Thoracic aorta (tissue), 2 donors: ENCODE results near the gene SLC17A9. TPM values are rescaled to one million over a fixed set of nuclear protein-coding genes. Genes with fewer than 3 reads are reported as not detected.

Experiments
- ATAC-seq: fragments of 150-250 bp; one replicate; pipeline ENCODE4 v1.8.0; 2017; ENCODE audit warnings: low read depth; ENCODE audit not compliant: insufficient number of reproducible peaks, low FRiP score
- DNase-seq: peaks from one replicate; pipeline ENCODE4 v3.0.0-alpha.2; 2020; ENCODE audit warnings: low spot score
- H3K27ac ChIP-seq, 2 donors: fragments of 200-600 bp; sonication (generic); 1 replicate in 1 of 2; 2 replicates in 1 of 2; pipeline ENCODE4 v1.5.1; 2016; ENCODE audit warnings: mild to moderate bottlenecking in 2 of 2, moderate library complexity in 2 of 2
- H3K27me3 ChIP-seq: fragments of 200-600 bp; sonication (generic); replicated peaks from 2 replicates; pipeline ENCODE4 v1.6.0; 2016; ENCODE audit warnings: mild to moderate bottlenecking; ENCODE audit not compliant: insufficient read depth
- H3K36me3 ChIP-seq: fragments of 200-600 bp; sonication (generic); one replicate; pipeline ENCODE4 v1.5.1; 2016
- H3K4me1 ChIP-seq, 2 donors: fragments of 200-600 bp; sonication (generic); 1 replicate in 1 of 2; 2 replicates in 1 of 2; pipeline versions ENCODE4 v1.5.1 to v1.6.0; 2016; ENCODE audit warnings: low read depth in 2 of 2, mild to moderate bottlenecking in 1 of 2; ENCODE audit not compliant: control insufficient read depth in 1 of 2
- H3K4me3 ChIP-seq: fragments of 200-600 bp; sonication (generic); 2 replicates; pipeline ENCODE4 v1.5.1; 2016; ENCODE audit warnings: mild to moderate bottlenecking
- H3K9me3 ChIP-seq: fragments of 200-600 bp; sonication (generic); 2 replicates; pipeline ENCODE4 v1.5.1; 2016
- CTCF ChIP-seq: fragments of 200-600 bp; sonication (generic); IDR thresholded peaks from one replicate; pipeline ENCODE4 v1.5.1; 2019; ENCODE audit warnings: antibody characterized with exemption
- total RNA-seq, 2 donors: library from RNA; depleted of rRNA; stranded (reverse); fragments of >200 nt; gene quantifications; one replicate each; pipeline versions ENCODE4 v1.1.0 to v1.2.3, GENCODE V29; 2016

The SLC17A9 gene
- total RNA-seq, 2 donors from 2014 or later: 17.9 to 18.8 TPM

DNA sequence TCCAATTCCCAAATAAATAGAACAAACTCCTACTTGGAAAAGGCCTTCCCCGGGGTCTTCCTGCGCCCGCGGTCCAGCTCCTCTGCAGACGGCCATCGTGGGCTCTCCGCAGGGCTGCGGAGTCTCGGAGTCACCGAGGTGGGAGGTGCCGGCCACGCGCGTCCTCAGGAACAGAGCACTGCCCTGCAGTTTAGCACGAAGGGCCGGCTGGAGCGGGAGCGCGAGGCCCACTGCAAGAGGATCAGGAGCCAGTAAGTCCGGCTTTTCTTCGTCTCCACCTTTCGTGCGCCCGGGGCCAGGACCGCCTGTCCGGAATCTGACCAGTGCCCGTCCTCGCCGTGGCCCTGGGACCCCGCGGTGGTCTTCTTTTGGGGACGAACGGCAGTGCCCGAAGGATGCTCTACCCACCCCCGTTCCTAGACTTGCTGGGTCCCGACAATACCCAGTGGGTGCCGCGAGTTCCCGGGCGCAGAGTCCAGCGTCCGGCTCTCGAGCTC lies 52.9 kb downstream of the SLC17A9 start:
- H3K27me3 ChIP-seq: peaks cover 32% of the 10 kb centered on the region
- no peak for DNase-seq
- peaks cover 9 to 26% of the 10 kb centered on the region in 2 donors for H3K4me1 ChIP-seq

DNA sequence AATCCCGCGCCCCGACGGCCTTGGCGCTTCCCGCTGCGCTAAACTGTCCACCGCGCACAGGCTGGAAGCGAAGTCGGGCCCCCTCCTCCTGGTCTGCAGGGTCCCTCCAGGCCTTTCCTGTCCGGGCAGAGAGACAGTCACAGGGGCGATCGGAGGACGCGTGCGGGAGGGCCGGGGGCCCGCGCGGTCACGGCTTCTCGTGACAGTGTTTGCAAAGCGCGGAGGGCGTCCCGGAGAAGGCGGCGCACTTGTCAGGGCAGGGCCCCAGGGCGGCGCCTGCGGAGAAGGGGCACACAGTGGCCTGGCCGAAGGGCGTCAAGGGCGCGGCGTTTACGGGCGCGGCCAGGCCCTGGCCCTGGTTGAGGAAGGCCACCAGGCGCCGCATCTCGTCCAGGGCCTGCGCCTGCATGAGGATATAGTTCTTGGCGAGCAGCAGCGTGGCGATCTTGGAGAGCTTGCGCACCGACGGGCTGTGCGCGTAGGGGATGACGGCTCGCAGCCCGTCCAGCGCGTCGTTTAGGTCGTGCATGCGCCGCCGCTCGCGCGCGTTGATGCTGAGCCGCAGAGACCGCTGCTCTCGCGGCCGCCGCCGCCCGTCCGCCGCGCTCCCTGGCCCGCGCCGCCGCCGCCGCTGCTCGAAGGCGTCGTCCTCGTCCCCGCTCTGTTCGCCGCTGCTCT lies 53.5 kb downstream of the SLC17A9 start:
- Histone ChIP-seq H3K27ac (no peak overlapping the region), H3K4me1 (peaks cover 9 to 26% of the 10 kb centered on the region in 2 donors), H3K27me3 (peaks cover 32% of the 10 kb centered on the region), H3K4me3 (no peak overlapping the region), H3K36me3 (no peaks in the 10 kb centered on the region), H3K9me3 (no peaks in the 10 kb centered on the region)
- ATAC-seq (no peak), DNase-seq (no peak)
- no peak for TF ChIP-seq CTCF

More for the DNA sequence above, 52.9 kb downstream of the SLC17A9 start:
- no peak for ATAC-seq
- Histone ChIP-seq H3K27ac (no peak overlapping the region), H3K9me3 (no peaks in the 10 kb centered on the region), H3K4me3 (no peak overlapping the region), H3K36me3 (no peaks in the 10 kb centered on the region)
- no peak for TF ChIP-seq CTCF

DNA sequence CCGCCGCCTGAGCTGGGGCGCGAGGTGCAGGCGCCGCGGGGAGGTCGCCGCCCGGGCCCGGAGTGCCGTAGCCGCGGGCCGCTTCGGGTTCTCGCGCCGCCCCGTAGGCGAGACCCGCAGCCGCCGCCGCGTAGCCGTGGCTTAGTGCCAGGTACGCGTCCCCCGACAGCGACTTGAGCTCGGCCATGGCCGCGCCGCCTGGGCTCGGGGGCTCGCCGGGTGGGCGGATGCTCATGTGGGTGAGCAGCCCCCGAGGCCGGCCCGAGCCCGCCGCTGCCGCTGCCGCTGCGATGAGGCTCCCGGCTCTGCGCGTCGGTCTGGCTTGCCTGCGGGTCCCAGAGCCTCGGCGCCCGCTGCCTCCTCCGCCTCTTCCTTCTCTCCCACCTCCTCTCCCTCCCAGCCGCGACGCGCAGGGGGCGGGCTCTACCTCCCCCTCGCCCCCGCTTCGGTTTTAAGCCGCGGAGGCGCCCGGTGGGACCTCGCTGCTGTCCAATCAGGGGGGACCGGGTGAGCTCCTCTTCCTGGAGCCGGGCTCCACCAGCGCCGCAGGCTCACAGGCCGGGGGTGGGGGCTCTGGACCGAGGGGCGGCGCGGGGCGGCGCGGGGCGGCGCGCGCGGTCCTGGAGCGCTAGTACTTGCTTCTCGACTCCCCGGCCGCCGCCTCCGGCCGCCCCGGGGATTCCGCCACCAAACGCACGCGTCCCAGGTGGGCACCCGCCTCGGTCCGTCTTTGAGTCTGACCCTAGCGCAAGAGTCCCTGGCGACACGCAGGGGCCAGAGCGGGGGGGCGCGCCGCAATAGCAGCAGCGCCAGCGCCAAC lies 54.2 kb downstream of the SLC17A9 start, which contains the start of gene BHLHE23:
BHLHE23 (minus strand) TSS at position 425 of the 820 bp plus-strand sequence; CDS start at position 235, 190 bp downstream.
- Histone ChIP-seq H3K9me3 (no peaks in the 10 kb centered on the region), H3K4me3 (peak within 1 kb of the TSS; percentile 25), H3K27ac (no peak within 1 kb of the TSS), H3K27me3 (peaks cover 32% of the 10 kb centered on the region), H3K4me1 (peaks cover 9 to 26% of the 10 kb centered on the region in 2 donors), H3K36me3 (no peaks in the 10 kb centered on the region)
- DNase-seq (no peak), ATAC-seq (no peak)
- TF ChIP-seq CTCF: no peak

DNA sequence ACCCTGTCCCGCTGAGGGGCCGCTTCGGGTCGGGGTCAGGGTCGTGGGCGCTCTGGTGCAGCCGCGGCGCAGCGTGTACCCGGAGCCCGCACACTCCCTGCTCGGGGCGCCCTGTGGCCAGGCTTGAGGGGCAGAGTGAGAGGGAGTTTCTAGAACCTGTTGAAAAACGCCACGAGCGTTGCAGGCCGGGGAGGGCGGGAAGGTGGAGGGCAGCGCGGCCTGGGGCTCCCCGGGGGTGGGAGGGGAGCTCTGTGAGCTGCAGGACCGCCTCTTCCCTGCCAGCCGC lies 54.8 kb downstream of the SLC17A9 start:
- Histone ChIP-seq H3K4me3 (no peak overlapping the region), H3K4me1 (peaks cover 9 to 26% of the 10 kb centered on the region in 2 donors), H3K27ac (no peak overlapping the region), H3K9me3 (no peaks in the 10 kb centered on the region), H3K36me3 (no peaks in the 10 kb centered on the region), H3K27me3 (peaks cover 32% of the 10 kb centered on the region)
- DNase-seq (no peak), ATAC-seq (no peak)
- TF ChIP-seq CTCF: no peak
